GM21447 (cell line): Measurements from ENCODE around the gene CYP46A1.

ENCODE experiments used
- ATAC-seq: cut with Tn5 transposase; IDR thresholded peaks from one replicate; pipeline ENCODE4 v1.9.1; 2021; ENCODE audit not compliant: unreplicated experiment

The CYP46A1 gene

DNA sequence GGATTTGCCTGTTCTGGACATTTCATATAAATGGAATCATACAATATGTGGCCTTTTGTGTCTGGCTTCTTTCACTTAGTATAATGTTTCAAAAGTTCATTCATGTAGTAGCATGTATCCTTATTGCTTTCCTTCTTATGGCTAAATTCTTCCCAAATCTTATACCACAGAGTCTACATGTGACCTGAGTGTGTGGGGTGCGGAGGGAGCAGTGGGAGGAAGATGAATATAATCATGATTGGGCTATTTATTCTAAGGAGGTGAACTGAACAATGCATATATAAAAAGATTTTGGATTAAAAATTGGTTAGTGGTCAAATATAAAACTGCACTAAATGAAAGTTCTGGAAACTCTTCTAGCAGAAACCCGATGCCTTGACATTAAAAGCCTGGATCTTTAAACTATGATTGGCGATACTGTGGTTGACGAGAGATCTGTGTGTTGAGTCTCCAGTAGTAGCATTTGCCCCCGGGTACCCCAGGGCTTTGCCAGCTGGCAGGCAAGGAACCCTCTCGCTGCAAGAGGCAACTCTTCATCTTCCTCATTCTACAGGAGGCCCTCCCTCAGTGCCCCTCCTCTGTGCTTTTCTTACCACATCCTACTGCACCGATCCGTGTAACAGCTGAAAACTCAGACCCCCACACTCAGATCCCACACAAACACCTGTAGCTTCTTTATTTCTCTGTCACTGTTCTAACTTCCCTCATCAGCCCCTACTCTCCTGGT is 2.6 kb downstream of the CYP46A1 start:
- no peak for ATAC-seq

GRCh38 chr14:99687284-99688209 is 3.4 kb downstream of the CYP46A1 start:
- no peak for ATAC-seq

DNA sequence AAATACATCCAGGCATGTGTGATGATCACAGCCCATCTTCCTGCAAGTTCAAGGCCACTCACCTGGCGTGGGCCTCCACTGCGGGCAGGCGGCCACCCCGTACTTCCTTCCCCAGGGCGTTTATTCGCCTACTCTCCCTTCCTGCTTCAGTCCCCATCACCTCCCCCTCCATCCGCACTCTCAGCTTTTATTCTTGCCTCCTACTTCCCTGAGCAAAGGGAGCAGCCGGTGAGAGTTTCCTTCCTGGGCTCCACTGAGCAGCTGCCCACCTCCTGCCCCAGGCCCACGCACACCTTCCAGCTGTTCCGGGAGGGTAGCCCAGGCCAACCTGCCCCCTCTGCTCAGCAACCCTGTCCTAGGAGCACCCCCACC is 4.1 kb downstream of the CYP46A1 start:
- ATAC-seq = no peak

GRCh38 chr14:99688629-99689028 is 4.5 kb downstream of the CYP46A1 start:
- no peak for ATAC-seq

DNA sequence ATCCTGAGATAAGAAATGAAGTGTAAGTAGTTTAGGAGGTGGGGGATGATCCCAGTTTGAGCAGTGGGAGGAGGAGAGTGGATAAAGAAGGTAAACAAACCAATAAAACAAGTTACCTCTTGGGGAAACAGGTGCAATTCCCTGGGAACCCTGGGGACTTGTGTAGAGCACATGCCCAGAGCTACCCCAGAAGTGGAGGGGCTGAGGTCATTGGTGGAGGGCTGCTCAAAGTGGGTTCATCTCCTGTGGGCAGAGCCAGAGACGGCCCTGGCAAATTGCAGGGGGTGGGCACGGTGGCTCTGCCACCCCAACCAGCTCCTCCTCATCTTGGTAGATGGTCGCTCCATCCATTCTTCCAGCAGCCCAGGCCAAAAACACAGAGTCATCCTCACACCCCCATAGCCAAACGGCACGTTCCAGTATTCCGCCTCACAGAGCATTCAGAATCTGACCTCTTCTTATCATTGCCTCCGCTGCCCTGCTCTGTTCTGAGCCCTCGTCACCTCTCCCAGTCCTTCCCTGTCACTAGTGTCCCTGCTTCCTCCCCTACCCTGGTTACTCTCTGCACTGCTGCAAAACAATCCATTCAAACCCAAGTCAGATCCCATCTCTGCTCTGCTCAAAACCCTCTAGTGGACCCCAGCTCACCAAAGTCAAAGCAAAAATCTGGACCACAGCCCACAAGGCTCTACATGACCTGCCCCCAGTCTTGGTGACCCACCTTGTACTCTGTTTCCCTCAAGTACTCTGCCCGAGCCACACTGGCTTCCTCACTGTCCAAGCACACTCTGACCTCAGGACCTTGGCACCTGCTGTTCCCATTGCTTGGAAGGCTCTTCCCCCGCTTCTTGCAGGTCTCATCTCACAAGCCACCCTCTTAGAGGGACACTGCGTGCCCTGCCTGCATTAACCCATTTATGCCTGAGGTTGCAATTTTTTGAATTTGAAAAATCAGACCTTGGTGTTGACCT is 5.5 kb downstream of the CYP46A1 start:
- ATAC-seq = no peak

GRCh38 chr14:99690636-99691035 is 6.5 kb downstream of the CYP46A1 start:
- ATAC-seq = no peak

- no peak for ATAC-seq
These were observed 7.2 kb downstream of the CYP46A1 start for GRCh38 chr14:99691111-99691885.

DNA sequence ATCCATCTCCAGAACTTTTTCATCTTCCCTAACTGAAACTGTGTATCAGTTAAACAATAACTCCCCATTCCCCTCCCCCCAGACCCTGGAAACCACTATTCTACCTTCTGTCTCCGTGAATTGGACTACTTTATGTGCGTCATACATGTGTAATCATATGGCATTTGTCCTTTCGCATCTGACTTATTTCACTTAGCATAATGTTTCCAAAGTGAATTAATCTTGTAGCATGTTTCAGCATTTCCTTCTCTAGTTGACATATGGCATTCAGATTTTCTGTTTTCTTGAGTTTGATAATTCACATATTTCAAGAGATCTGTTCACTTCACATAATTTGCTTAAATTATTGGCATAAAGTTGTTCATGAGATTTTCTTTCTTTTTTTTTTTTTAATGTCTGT is 9.8 kb downstream of the CYP46A1 start:
- no peak for ATAC-seq

GRCh38 chr14:99696929-99697328 is 12.8 kb downstream of the CYP46A1 start:
- no peak for ATAC-seq

DNA sequence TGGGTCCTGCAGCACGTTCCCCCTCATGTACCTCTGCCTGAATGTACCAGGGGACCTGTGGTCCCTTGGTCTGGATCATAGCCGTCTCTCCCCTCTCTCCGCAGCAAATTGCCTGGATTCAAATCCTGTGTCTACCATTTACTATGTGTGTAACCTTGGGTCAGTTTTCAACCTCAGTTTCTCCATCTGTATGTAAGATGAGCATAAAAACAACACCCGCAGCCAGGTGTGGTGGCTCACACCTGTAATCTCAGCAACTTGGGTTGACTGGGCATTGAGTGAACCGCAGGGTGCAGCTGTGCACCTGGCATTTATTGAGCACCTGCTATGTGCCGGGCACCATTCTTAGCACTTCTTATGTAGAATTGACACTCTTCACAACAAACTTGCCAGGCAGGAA is 14.1 kb downstream of the CYP46A1 start:
- no peak for ATAC-seq

GRCh38 chr14:99698642-99699041 is 14.5 kb downstream of the CYP46A1 start:
- ATAC-seq = no peak

GRCh38 chr14:99699085-99699760 is 15.1 kb downstream of the CYP46A1 start:
- no peak for ATAC-seq

- no peak for ATAC-seq
These were observed 15.8 kb downstream of the CYP46A1 start for GRCh38 chr14:99699861-99700260.

GRCh38 chr14:99700379-99700778 is 16.3 kb downstream of the CYP46A1 start:
- no peak for ATAC-seq

GRCh38 chr14:99701260-99701659 is 17.2 kb downstream of the CYP46A1 start:
- no peak for ATAC-seq

GRCh38 chr14:99702115-99702514 is 18.0 kb downstream of the CYP46A1 start:
- no peak for ATAC-seq

DNA sequence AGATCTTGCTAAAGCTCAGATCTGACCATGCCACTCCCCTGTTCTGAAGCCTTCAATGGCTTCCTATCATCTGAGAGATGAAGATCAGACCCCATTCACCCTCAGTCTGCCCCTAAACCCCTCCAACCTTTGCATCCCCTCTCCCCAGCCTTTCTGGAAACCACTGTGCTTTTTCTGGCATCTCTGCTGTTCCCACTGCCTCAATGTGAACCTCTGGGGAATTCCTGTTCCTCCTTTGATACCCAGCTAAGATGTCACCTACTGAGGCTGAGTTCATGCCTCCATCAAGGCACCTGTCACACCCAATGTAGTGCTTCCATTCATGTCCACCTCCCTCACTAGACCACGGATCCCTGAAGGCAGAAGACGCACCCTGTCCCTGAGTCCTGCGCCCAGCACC is 19.3 kb downstream of the CYP46A1 start:
- ATAC-seq = no peak

DNA sequence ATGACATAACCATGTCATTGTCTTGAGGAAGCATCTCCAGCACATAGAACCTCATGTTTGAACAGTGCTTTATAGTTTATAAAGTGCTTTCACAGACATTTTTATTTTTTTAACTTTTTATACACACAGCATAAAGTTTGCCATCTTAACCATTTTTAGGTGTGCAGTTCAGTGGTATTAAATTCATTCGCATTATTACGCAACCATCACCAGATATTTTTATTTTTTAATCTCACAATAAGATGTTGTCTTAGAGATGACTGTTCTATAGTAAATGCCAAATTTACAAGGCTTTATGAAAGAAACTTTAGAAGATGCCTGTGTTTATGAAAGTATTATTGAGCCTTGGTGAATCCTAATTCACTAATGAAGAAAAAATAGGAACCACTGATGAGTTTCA is 19.9 kb downstream of the CYP46A1 start:
- ATAC-seq = no peak

DNA sequence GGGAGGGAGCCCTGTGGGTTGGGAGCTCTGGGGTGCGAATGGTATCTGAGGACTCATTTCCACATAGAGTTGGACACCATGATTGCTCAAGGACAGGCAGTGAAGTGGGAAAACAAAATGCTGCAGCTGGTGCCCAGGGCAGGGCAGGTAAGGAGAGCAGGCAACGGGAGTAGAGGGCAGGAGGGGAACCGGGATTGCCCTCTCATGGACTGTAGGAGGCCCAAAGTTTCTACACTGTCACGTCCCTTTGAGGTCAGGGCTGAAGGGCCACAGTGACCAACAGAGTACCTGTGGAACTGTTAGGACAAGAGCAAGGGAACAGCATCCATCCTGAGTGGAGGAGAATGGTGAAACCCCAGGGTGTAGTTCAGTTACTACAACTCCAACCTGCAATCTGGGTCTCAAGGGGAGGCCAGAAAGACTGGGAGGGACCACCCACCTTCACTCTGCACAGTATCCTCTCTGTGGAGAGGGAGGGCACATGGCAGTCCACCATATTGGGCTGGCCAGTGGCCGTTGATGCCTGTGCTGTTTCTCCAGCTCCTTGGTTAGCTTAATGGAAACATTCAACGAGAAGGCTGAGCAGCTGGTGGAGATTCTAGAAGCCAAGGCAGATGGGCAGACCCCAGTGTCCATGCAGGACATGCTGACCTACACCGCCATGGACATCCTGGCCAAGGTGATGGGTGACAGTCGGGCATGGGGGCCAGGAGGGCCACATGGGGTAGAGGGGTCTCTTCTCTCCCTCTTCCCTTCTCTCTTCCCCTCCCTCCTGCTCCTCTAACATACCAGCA is 22.2 kb downstream of the CYP46A1 start:
- no peak for ATAC-seq
